Measurements from ENCODE around the gene FAM169A.
"Not testable (repeated sequence)": the region's sequence is repeated elsewhere in the genome, so short reads cannot be mapped to it uniquely, and the experiment has no call there.

FAM169A gene

GRCh38 chr5:74763504-74763903 lies 102.7 kb downstream of the FAM169A start:
- DNase-seq (ENCODE audit: extremely low read depth, low read depth): no peak
- no peak for TF ChIP-seq CTCF (IDR thresholded peaks at IDR 0.05; ENCODE audit: low read depth, low read length)

GRCh38 chr5:74762599-74762998 lies 103.6 kb downstream of the FAM169A start:
- TF ChIP-seq CTCF (IDR thresholded peaks at IDR 0.05; ENCODE audit: low read depth, low read length): no peak
- no peak for DNase-seq (ENCODE audit: extremely low read depth, low read depth)

GRCh38 chr5:74761241-74761640 lies 104.9 kb downstream of the FAM169A start:
- no peak for DNase-seq (ENCODE audit: extremely low read depth, low read depth)

GRCh38 chr5:74748742-74749141 lies 117.4 kb downstream of the FAM169A start:
- not testable (repeated sequence) for DNase-seq (ENCODE audit: extremely low read depth, low read depth)

More at GRCh38 chr5:74761241-74761640, 104.9 kb downstream of the FAM169A start:
- no peak for TF ChIP-seq CTCF (IDR thresholded peaks at IDR 0.05; ENCODE audit: low read depth, low read length)

- TF ChIP-seq CTCF (IDR thresholded peaks at IDR 0.05; ENCODE audit: low read depth, low read length): no peak
- no peak for DNase-seq (ENCODE audit: extremely low read depth, low read depth)
These were observed 127.8 kb downstream of the FAM169A start for GRCh38 chr5:74738406-74738805.

- no peak for DNase-seq (ENCODE audit: extremely low read depth, low read depth)
- TF ChIP-seq CTCF (IDR thresholded peaks at IDR 0.05; ENCODE audit: low read depth, low read length): no peak
These were observed 129.4 kb downstream of the FAM169A start for GRCh38 chr5:74736759-74737158.
